Activated CD4-positive, CD25-positive, alpha-beta regulatory T cell treated with anti-CD3 and anti-CD28 coated beads, Interleukin-2, amount 50 U/mL, for 16 hours (primary cell): Measurements from ENCODE around the gene ASB10.

Experiments used
- DNase-seq: peaks from one replicate; pipeline ENCODE4 v3.0.0-alpha.2; 2020; ENCODE audit warnings: low read depth, low spot score

ASB10 gene

GRCh38 chr7:151135866-151136843 lies 50.9 kb downstream of the ASB10 start:
- DNase-seq = no peak

GRCh38 chr7:151135525-151135845 lies 51.6 kb downstream of the ASB10 start:
- no peak for DNase-seq

GRCh38 chr7:151134743-151135524 lies 52.1 kb downstream of the ASB10 start:
- no peak for DNase-seq

GRCh38 chr7:151133986-151134742 lies 52.9 kb downstream of the ASB10 start:
- no peak for DNase-seq

- no peak for DNase-seq
These were observed 53.6 kb downstream of the ASB10 start for GRCh38 chr7:151133266-151133985.

- DNase-seq = no peak
These were observed 54.4 kb downstream of the ASB10 start for GRCh38 chr7:151132461-151133205.

GRCh38 chr7:151131592-151132293 lies 55.3 kb downstream of the ASB10 start:
- no peak for DNase-seq

- DNase-seq = no peak
These were observed 55.8 kb downstream of the ASB10 start for GRCh38 chr7:151131224-151131591.

- DNase-seq = no peak
These were observed 56.3 kb downstream of the ASB10 start for GRCh38 chr7:151130741-151131157.

- DNase-seq = no peak
These were observed 57.0 kb downstream of the ASB10 start for GRCh38 chr7:151129960-151130591.

- DNase-seq = no peak
These were observed 57.7 kb downstream of the ASB10 start for GRCh38 chr7:151129117-151129959.

GRCh38 chr7:151128716-151129115 lies 58.3 kb downstream of the ASB10 start:
- no peak for DNase-seq

GRCh38 chr7:151128144-151128543 lies 58.9 kb downstream of the ASB10 start:
- no peak for DNase-seq

- DNase-seq = no peak
These were observed 60.4 kb downstream of the ASB10 start for GRCh38 chr7:151126491-151127137.

- no peak for DNase-seq
These were observed 61.1 kb downstream of the ASB10 start for GRCh38 chr7:151125846-151126481.
